GM10248 (cell line): Measurements from ENCODE around the gene RIPPLY1.

Experiments
- CTCF ChIA-PET: fragments of 300-600 bp; sonication (Branson Sonifier 250); formaldehyde crosslinking; extraction: SDS; loops from one replicate; lab custom pipeline; 2021; ENCODE audit warnings: antibody characterized with exemption; lab: Yijun Ruan, JAX
- POLR2A ChIA-PET: fragments of 350-650 bp; sonication (Branson Sonifier 250); formaldehyde crosslinking; extraction: SDS; loops from one replicate; lab custom pipeline; 2020; ENCODE audit warnings: antibody characterized with exemption; lab: Yijun Ruan, JAX
- DNase-seq: peaks from one replicate; pipeline ENCODE4 v3.0.0; 2012; ENCODE audit errors: extremely low spot score
- TF ChIP-seq, protein P1 (sequence below): IDR thresholded peaks from 2 replicates; pipeline ENCODE4 v1.5.1; 2012; ENCODE audit warnings: mild to moderate bottlenecking, low read depth; ENCODE audit errors: extremely low read depth, missing control alignments, control extremely low read depth

Gene RIPPLY1

DNA sequence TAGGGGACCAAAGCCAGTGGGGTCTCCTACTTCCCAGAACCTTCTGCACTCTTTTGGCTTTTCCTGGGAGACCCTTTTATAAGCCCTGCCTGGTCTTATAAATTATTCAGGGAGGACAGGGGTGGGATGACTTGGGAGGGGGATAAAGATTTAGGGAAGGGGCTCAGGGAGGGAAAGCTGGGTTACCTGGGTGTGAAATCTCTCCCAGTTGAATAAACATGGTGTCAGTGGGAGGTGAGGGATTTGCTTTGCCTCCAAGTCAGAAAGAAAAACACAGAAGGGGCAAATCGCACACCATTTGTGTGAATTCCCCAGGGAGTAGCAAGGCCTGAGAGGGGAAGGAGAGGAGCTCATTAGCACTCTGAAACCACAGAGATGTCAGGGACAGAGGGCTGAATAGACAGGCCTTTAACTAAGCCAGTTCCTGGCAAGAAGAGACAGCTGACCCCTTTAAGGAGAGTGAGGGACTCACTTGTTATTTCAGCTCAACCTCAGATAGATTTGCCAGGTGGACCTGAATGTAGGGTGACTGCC lies at the start of gene RIPPLY1:
Gene RIPPLY1 (minus strand): TSS at position 51 of the 534 bp plus-strand sequence. CDS start 54 bp downstream, outside the sequence.
- ChIA-PET CTCF (interaction anchor here (1.5 to 2.5 kb wide), 2 partner anchors 9 to 874 kb away, joined by 4 to 9 read pairs; partner anchors contain the start of gene NCBP2L), POLR2A (no interaction called here)
- DNase-seq: no peak
- TF ChIP-seq, protein P1, sequence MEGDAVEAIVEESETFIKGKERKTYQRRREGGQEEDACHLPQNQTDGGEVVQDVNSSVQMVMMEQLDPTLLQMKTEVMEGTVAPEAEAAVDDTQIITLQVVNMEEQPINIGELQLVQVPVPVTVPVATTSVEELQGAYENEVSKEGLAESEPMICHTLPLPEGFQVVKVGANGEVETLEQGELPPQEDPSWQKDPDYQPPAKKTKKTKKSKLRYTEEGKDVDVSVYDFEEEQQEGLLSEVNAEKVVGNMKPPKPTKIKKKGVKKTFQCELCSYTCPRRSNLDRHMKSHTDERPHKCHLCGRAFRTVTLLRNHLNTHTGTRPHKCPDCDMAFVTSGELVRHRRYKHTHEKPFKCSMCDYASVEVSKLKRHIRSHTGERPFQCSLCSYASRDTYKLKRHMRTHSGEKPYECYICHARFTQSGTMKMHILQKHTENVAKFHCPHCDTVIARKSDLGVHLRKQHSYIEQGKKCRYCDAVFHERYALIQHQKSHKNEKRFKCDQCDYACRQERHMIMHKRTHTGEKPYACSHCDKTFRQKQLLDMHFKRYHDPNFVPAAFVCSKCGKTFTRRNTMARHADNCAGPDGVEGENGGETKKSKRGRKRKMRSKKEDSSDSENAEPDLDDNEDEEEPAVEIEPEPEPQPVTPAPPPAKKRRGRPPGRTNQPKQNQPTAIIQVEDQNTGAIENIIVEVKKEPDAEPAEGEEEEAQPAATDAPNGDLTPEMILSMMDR: no peak

DNA sequence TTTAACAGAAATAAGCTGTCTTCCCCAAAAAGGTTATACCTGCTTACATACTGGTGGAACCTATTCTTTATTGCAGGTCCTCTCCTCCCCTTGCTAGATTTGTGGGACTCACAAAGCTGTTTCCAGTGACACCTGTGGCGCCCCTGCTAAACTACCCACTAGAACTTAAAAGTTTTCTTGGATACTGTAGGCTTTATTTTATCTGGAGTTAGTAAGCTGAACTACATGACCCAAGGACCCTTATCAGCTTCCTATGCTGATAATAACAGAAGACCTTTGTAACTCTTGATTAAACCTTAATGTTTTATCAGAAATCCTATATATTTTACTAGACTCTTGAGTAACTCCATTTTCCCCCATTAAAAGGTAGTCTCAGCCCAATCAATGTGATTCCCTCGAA lies 49.4 kb upstream of the RIPPLY1 start:
- TF ChIP-seq, protein P1: no peak
- CTCF ChIA-PET: no interaction called here
- POLR2A ChIA-PET: no interaction called here
- DNase-seq: no peak

GRCh38 chrX:106952089-106952488 lies 48.9 kb upstream of the RIPPLY1 start:
- TF ChIP-seq, protein P1: no peak
- ChIA-PET CTCF (no interaction called here), POLR2A (no interaction called here)
- DNase-seq: no peak

- DNase-seq: no peak
- TF ChIP-seq, protein P1: no peak
- ChIA-PET CTCF (interaction anchor here (1.3 kb wide), 1 partner anchor 52 kb away, joined by 4 read pairs; no protein-coding TSS in a partner anchor), POLR2A (no interaction called here)
Measured at GRCh38 chrX:106951230-106951629, 48.1 kb upstream of the RIPPLY1 start.

DNA sequence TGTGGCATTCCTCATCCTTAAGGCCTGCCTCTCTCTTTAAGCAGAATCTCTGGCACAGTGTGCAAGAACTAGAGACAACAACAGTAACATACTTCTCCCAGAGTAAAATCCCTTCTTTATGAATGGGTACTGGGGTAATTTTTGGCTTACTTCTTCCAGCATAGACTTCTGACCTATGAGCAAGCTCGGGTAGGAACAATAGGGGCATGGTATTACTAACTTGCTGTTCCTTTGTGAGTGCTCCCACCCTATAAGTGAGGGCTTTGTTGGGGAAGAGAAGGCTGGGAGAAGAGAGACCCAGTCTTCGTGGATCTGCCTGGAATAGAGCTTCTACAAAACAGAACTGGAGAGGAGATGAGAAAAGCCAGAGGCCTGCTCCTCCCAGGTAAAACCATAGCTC lies 47.2 kb upstream of the RIPPLY1 start:
- no peak for DNase-seq
- POLR2A ChIA-PET: no interaction called here
- CTCF ChIA-PET: interaction anchor here (0.9 to 1.3 kb wide), 2 partner anchors 51 to 57 kb away, joined by 3 to 4 read pairs; no protein-coding TSS in a partner anchor
- TF ChIP-seq, protein P1: no peak

- TF ChIP-seq, protein P1: no peak
- no peak for DNase-seq
- ChIA-PET POLR2A (no interaction called here), CTCF (no interaction called here)
Measured at GRCh38 chrX:106949366-106949765, 46.2 kb upstream of the RIPPLY1 start.
